ENCODE results near the gene PTPN14.

PTPN14 gene

GRCh38 chr1:214568328-214568727 lies 16.9 kb upstream of the PTPN14 start:
- DNase-seq (ENCODE audit: low spot score) = no peak

GRCh38 chr1:214567481-214567980 lies 16.1 kb upstream of the PTPN14 start:
- DNase-seq (ENCODE audit: low spot score) = no peak

- DNase-seq (ENCODE audit: low spot score) = no peak
Measured at GRCh38 chr1:214566158-214567104, 15.0 kb upstream of the PTPN14 start.

GRCh38 chr1:214565310-214565709 lies 13.9 kb upstream of the PTPN14 start:
- DNase-seq (ENCODE audit: low spot score) = no peak

- DNase-seq (ENCODE audit: low spot score) = no peak
Measured at GRCh38 chr1:214563881-214564280, 12.5 kb upstream of the PTPN14 start.

- no peak for DNase-seq (ENCODE audit: low spot score)
Measured at GRCh38 chr1:214557952-214558735, 6.7 kb upstream of the PTPN14 start.

GRCh38 chr1:214553142-214553710 lies 1.8 kb upstream of the PTPN14 start:
- no peak for DNase-seq (ENCODE audit: low spot score)

- no peak for DNase-seq (ENCODE audit: low spot score)
Measured at GRCh38 chr1:214552174-214552608, 789 bp upstream of the PTPN14 start.

- peak; percentile 7 for DNase-seq (ENCODE audit: low spot score)
Measured at GRCh38 chr1:214550857-214551435, 456 bp downstream of the PTPN14 start.

- DNase-seq (ENCODE audit: low spot score) = no peak
Measured at GRCh38 chr1:214550013-214550856, 1.2 kb downstream of the PTPN14 start.

- DNase-seq (ENCODE audit: low spot score) = no peak
Measured at GRCh38 chr1:214549604-214550003, 1.8 kb downstream of the PTPN14 start.

- DNase-seq (ENCODE audit: low spot score) = no peak
Measured at GRCh38 chr1:214548988-214549387, 2.4 kb downstream of the PTPN14 start.

- no peak for DNase-seq (ENCODE audit: low spot score)
Measured at GRCh38 chr1:214548271-214548670, 3.1 kb downstream of the PTPN14 start.

GRCh38 chr1:214547747-214548146 lies 3.7 kb downstream of the PTPN14 start:
- DNase-seq (ENCODE audit: low spot score) = no peak

- no peak for DNase-seq (ENCODE audit: low spot score)
Measured at GRCh38 chr1:214546886-214547641, 4.3 kb downstream of the PTPN14 start.

GRCh38 chr1:214546084-214546483 lies 5.3 kb downstream of the PTPN14 start:
- DNase-seq (ENCODE audit: low spot score) = no peak

- DNase-seq (ENCODE audit: low spot score) = no peak
Measured at GRCh38 chr1:214545293-214545692, 6.1 kb downstream of the PTPN14 start.

- no peak for DNase-seq (ENCODE audit: low spot score)
Measured at GRCh38 chr1:214544791-214545190, 6.6 kb downstream of the PTPN14 start.

GRCh38 chr1:214542275-214543199 lies 8.9 kb downstream of the PTPN14 start:
- DNase-seq (ENCODE audit: low spot score) = no peak

All from germinal center (tissue), 1 donor.